CD4-positive, alpha-beta T cell (primary cell): ENCODE results near the gene IBA57. TPM values are rescaled to one million over a fixed set of nuclear protein-coding genes. Genes with fewer than 3 reads are reported as not detected.

Experiments used
- ATAC-seq: fragments of 200-7000 bp; cut with Tn5 transposase; one replicate; pipeline ENCODE4 v1.10.0; 2022; ENCODE audit warnings: mild to moderate bottlenecking; ENCODE audit not compliant: poor library complexity
- CTCF ChIA-PET: fragments of 350-600 bp; sonication (Branson Sonifier 250); formaldehyde crosslinking; loops from one replicate; lab custom pipeline; 2021; ENCODE audit warnings: antibody characterized with exemption, inconsistent platforms; lab: Charles Lee
- POLR2A ChIA-PET: fragments of 350-600 bp; sonication (Branson Sonifier 250); formaldehyde crosslinking; loops from one replicate; lab custom pipeline; 2021; ENCODE audit warnings: antibody characterized with exemption, inconsistent platforms; lab: Charles Lee
- DNase-seq, 14 experiments: peaks; one replicate each; pipeline ENCODE4 v3.0.0-alpha.2; 2013 to 2020; ENCODE audit warnings: mixed read lengths in 2 of 14
- H3K27ac ChIP-seq, 2 donors: one replicate each; pipeline versions ENCODE4 v1.5.1 to v1.7.0; 2013; ENCODE audit warnings: low read length in 2 of 2, low read depth in 1 of 2, mild to moderate bottlenecking in 1 of 2
- H3K27me3 ChIP-seq, 2 experiments: 1 replicate in 1 of 2; 2 replicates in 1 of 2; pipeline versions ENCODE4 v1.6.1 to v1.7.0; 2013; ENCODE audit warnings: low read length in 2 of 2, control low read depth in 1 of 2, mild to moderate bottlenecking in 1 of 2, moderate library complexity in 1 of 2; ENCODE audit not compliant: insufficient read depth in 2 of 2, control insufficient read depth in 1 of 2
- H3K36me3 ChIP-seq: one replicate; pipeline ENCODE4 v1.6.1; 2013; ENCODE audit warnings: low read length, control low read depth; ENCODE audit not compliant: insufficient read depth
- H3K4me1 ChIP-seq: one replicate; pipeline ENCODE4 v1.6.1; 2013; ENCODE audit warnings: low read length, control low read depth; ENCODE audit not compliant: insufficient read depth
- H3K4me3 ChIP-seq: one replicate; pipeline ENCODE4 v1.5.1; 2013; ENCODE audit warnings: mild to moderate bottlenecking, low read length, moderate library complexity
- H3K9me3 ChIP-seq, 2 experiments: 1 replicate in 1 of 2; 2 replicates in 1 of 2; pipeline versions ENCODE4 v1.6.1 to v1.7.0; 2013; ENCODE audit warnings: low read length in 2 of 2, mild to moderate bottlenecking in 2 of 2, control low read depth in 1 of 2, moderate library complexity in 1 of 2; ENCODE audit not compliant: control insufficient read depth in 1 of 2, insufficient read depth in 1 of 2
- H3K27ac Mint-ChIP-seq: one replicate; pipeline ENCODE4 v1.8.0; 2020; ENCODE audit warnings: mixed read lengths
- H3K27me3 Mint-ChIP-seq: one replicate; pipeline ENCODE4 v1.8.0; 2021; ENCODE audit warnings: mixed read lengths
- H3K36me3 Mint-ChIP-seq: one replicate; pipeline ENCODE4 v1.8.0; 2021; ENCODE audit warnings: low read depth, mixed read lengths
- H3K4me1 Mint-ChIP-seq: one replicate; pipeline ENCODE4 v1.8.0; 2021; ENCODE audit warnings: low read depth, mixed read lengths
- H3K4me3 Mint-ChIP-seq: one replicate; pipeline ENCODE4 v1.8.0; 2020; ENCODE audit warnings: mild to moderate bottlenecking, mixed read lengths
- H3K9me3 Mint-ChIP-seq: one replicate; pipeline ENCODE4 v1.8.0; 2020; ENCODE audit warnings: mixed read lengths
- intact Hi-C, 2 experiments: fragments of 100-400 bp; cut with DNase I in 1 of 2; cut with micrococcal nuclease in 1 of 2; formaldehyde crosslinking; loops; one replicate each; pipeline versions ENCODE4 v1.15.1 to v1.9.0; 2023 to 2025; cut with DNase I, micrococcal nuclease
- total RNA-seq, 174 experiments: library from RNA in 2 of 174; stranded (reverse) in 2 of 174; gene quantifications; one replicate each; pipeline ENCODE4 v1.2.3 and lab custom pipeline; 2021 to 2026
- TF ChIP-seq, protein P1 (sequence below): fragments of 200-600 bp; IDR thresholded peaks from one replicate; pipeline ENCODE4 v1.8.0; 2022; ENCODE audit warnings: antibody characterized with exemption, mild to moderate bottlenecking

IBA57 gene
- total RNA-seq, 2 experiments from 2014 or later, result 19.7 to 19.9 TPM

DNA sequence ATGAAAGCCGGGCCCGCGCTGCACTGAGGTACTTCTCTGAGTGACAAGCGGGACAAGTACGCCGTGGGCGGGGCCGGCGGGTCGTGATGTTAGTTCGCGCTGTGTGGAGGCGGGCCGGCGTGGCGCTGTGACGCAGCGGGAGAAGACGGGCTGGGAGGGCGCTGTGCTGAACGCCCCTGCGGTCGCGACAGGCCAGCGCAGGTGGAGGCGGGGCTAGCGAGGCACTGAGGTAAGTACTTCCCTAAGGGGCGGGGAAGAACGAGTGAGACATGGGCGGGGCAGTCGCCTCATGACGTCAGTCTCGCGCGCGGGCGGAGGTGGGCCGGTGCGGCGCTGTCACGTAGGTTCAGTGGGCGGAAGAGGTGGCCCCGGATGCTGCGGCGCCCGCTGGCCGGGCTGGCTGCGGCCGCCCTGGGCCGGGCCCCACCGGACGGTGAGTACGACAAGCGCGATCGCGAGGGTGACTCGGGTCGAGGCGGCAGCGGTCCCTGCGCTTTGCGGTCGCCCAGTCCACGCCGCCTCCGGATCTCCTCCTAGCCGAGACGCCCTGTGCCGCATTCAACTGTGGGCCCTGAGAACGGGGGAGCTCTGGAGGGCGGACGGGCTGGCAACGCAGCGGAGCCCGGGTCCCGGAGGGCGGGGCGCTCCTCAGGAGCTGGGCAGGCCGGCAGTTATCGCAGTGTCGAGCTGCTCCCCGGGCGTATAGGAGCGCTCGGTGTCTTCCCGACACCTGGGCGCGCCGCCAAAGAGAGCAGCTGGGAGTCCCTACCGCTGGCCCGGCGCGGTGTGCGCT is 25.5 kb upstream of the IBA57 start, which contains the start of gene GUK1:
Gene GUK1 (plus strand): TSS at position 349 of the 793 bp plus-strand sequence. CDS start 24 bp downstream, at position 373.
- H3K27me3 ChIP-seq, result no peaks in the 10 kb centered on the region
- TF ChIP-seq, protein P1, sequence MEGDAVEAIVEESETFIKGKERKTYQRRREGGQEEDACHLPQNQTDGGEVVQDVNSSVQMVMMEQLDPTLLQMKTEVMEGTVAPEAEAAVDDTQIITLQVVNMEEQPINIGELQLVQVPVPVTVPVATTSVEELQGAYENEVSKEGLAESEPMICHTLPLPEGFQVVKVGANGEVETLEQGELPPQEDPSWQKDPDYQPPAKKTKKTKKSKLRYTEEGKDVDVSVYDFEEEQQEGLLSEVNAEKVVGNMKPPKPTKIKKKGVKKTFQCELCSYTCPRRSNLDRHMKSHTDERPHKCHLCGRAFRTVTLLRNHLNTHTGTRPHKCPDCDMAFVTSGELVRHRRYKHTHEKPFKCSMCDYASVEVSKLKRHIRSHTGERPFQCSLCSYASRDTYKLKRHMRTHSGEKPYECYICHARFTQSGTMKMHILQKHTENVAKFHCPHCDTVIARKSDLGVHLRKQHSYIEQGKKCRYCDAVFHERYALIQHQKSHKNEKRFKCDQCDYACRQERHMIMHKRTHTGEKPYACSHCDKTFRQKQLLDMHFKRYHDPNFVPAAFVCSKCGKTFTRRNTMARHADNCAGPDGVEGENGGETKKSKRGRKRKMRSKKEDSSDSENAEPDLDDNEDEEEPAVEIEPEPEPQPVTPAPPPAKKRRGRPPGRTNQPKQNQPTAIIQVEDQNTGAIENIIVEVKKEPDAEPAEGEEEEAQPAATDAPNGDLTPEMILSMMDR, result no peak
- H3K4me3 ChIP-seq, result peak within 1 kb of the TSS; percentile 78
- no peaks in the 10 kb centered on the region for H3K27me3 Mint-ChIP-seq
- no peaks in the 10 kb centered on the region for H3K9me3 ChIP-seq
- peaks cover 44% of the 10 kb centered on the region for H3K4me1 Mint-ChIP-seq
- CTCF ChIA-PET, result interaction anchor here (1.0 to 2.2 kb wide), 4 partner anchors 9 to 318 kb away, joined by 3 to 11 read pairs (median 9); no protein-coding TSS in a partner anchor
- peak; percentile 99 to 100 (median 100) for DNase-seq
- H3K36me3 ChIP-seq, result peaks cover 17% of the 10 kb centered on the region
- peaks cover 51% of the 10 kb centered on the region for H3K4me1 ChIP-seq
- intact Hi-C loops, result loop anchor here (1.0 to 10.0 kb wide), 9 partner anchors 25 to 1365 kb away; partner anchors contain the start of genes MRPL55 (in 2 of the 2), ARF1 (in 1 of the 2), IBA57 (in 1 of the 2) and NUP133 (in 1 of the 2)
- H3K4me3 Mint-ChIP-seq, result peak within 1 kb of the TSS; percentile 90
- peaks cover 34% of the 10 kb centered on the region for H3K36me3 Mint-ChIP-seq
- peak within 1 kb of the TSS; percentile 92 to 97 for H3K27ac ChIP-seq
- H3K27ac Mint-ChIP-seq, result peak within 1 kb of the TSS; percentile 94
- POLR2A ChIA-PET, result interaction anchor here (1.0 to 1.8 kb wide), 10 partner anchors 9 to 347 kb away, joined by 3 to 56 read pairs (median 7); partner anchors contain the start of genes ARF1, IBA57 and RNF187
- peak; percentile 88 for ATAC-seq
- H3K9me3 Mint-ChIP-seq, result no peaks in the 10 kb centered on the region

DNA sequence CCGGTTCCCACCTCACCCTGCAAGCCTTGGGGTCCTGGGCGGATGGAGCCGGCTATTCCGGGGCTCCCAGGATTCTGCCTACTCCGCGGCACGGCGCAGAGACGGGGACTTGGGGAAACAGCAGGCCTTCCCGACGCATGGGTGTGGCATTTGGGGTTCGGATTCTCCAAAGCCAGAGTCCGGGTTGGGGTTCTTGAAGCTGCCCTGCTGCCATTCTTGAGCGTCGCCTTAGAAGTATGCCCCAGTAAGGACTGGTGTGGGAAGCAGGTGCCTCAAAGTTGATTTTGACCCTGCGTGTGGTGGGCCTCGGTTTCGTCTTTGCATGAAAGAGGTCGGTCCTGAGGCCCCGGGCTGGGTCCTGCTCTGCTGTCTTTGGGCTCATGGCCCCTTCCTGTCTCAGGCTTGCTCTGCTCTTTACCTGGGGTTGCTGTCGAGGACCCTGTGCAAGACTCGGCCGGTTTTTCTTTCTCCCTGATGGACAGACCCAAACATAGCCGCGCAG is 24.8 kb upstream of the IBA57 start:
- ATAC-seq, result no peak
- Histone ChIP-seq H3K27ac (peak overlapping the region; percentile 92 to 97), H3K9me3 (no peaks in the 10 kb centered on the region), H3K4me1 (peaks cover 56% of the 10 kb centered on the region), H3K4me3 (peak overlapping the region; percentile 78), H3K27me3 (no peaks in the 10 kb centered on the region), H3K36me3 (peaks cover 24% of the 10 kb centered on the region)
- Mint-ChIP-seq H3K27me3 (no peaks in the 10 kb centered on the region), H3K4me1 (peaks cover 44% of the 10 kb centered on the region), H3K36me3 (peaks cover 34% of the 10 kb centered on the region), H3K27ac (peak overlapping the region; percentile 94), H3K4me3 (peak overlapping the region; percentile 90), H3K9me3 (no peaks in the 10 kb centered on the region)
- DNase-seq, result no peak
- TF ChIP-seq, protein P1, result no peak
- POLR2A ChIA-PET, result interaction anchor here (1.0 to 1.8 kb wide), 10 partner anchors 8 to 346 kb away, joined by 3 to 56 read pairs (median 7); partner anchors contain the start of genes ARF1, IBA57 and RNF187
- intact Hi-C loops, result loop anchor here (1.0 to 10.0 kb wide), 5 partner anchors 24 to 1364 kb away; partner anchors contain the start of genes ARF1 (in 1 of the 2), IBA57 (in 1 of the 2), MRPL55 (in 1 of the 2) and NUP133 (in 1 of the 2)
- CTCF ChIA-PET, result interaction anchor here (1.0 to 2.2 kb wide), 4 partner anchors 10 to 318 kb away, joined by 3 to 11 read pairs (median 9); no protein-coding TSS in a partner anchor
